NT2/D1 (cell line): ENCODE measurements around the gene TMEM45B.

Source experiments
- SUZ12 ChIP-seq: IDR thresholded peaks from 2 replicates; pipeline ENCODE4 v1.6.1; 2011; ENCODE audit not compliant: insufficient read length, insufficient read depth; ENCODE audit errors: extremely low read depth
- ZNF274 ChIP-seq: IDR thresholded peaks from 2 replicates; pipeline ENCODE4 v1.6.1; 2011; ENCODE audit warnings: mild to moderate bottlenecking, low read depth, low read length

DNA sequence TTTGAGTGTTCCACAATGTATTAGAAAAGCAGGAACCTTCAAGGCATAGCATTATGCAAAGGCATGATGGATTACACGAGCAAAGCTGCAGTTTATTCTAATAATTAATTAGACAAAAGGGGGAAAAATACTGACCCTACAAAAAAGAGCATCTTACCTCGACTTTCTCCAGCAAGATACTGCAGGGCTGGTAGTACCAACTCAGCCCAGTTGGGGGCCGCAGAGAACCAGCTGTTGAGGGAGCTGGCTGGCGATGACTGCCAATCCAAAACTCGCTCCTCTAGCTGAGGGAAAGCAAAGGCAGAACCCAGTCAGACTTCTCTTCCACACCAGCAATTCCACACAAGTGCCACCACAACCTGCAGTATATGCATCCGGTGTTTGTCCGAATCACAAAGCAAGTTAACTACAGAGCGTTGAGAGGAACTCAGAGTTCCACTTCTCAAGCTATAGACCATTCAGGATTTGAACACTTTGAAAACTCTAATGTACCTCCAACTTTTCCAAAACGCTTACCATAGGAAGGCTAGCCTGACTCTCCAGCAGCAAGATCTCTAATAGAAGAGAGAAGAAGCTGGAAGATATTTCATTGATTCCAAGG is 66.0 kb downstream of the TMEM45B start:
- TF ChIP-seq ZNF274 (no peak), SUZ12 (no peak)
